Measurements from ENCODE around the gene MAPK10.

The MAPK10 gene

GRCh38 chr4:85979276-85979675, 380.6 kb downstream of the MAPK10 start:
- H3K4me1 ChIP-seq = no peaks in the 10 kb centered on the region
- H3K4me3 ChIP-seq (ENCODE audit: low read depth, low read length) = no peak overlapping the region
- no peaks in the 10 kb centered on the region for H3K27me3 ChIP-seq (ENCODE audit: control insufficient read depth, insufficient read depth, low read length)
- no peaks in the 10 kb centered on the region for H3K9me3 ChIP-seq (ENCODE audit: control insufficient read depth, low read length)
- H3K36me3 ChIP-seq (ENCODE audit: control insufficient read depth, insufficient read depth, low read length) = no peaks in the 10 kb centered on the region
- H2AFZ ChIP-seq = no peak overlapping the region
- no peak overlapping the region for H3K4me2 ChIP-seq (ENCODE audit: low read length)
- H3K79me2 ChIP-seq = no peaks in the 10 kb centered on the region
- no peak for TF ChIP-seq CTCF (IDR thresholded peaks at IDR 0.05)
- no peak overlapping the region for H3K27ac ChIP-seq
- no peak overlapping the region for H3K9ac ChIP-seq

DNA sequence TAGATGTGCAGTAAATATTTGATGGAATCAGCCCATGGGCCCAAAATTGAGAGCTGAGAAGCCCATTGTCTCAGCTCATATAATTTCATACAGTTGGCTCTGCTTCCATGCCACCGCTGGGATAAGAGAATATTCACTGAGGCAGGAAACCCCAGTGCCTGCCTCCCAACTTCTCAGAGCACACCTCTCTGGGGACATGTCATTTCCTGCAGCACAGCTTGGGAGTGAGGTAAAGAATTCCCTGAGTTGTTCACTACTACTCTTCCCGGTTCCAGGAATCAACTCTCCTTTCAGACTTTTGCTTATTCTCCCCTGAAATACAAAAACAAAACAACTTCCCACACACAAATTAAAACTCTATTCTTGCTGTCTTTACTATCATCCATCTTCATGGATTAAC, 389.3 kb downstream of the MAPK10 start:
- no peaks in the 10 kb centered on the region for H3K36me3 ChIP-seq (ENCODE audit: control insufficient read depth, insufficient read depth, low read length)
- no peaks in the 10 kb centered on the region for H3K9me3 ChIP-seq (ENCODE audit: control insufficient read depth, low read length)
- H3K4me2 ChIP-seq (ENCODE audit: low read length) = no peak overlapping the region
- H3K79me2 ChIP-seq = no peaks in the 10 kb centered on the region
- H3K4me3 ChIP-seq (ENCODE audit: low read depth, low read length) = no peak overlapping the region
- no peaks in the 10 kb centered on the region for H3K27me3 ChIP-seq (ENCODE audit: control insufficient read depth, insufficient read depth, low read length)
- H3K27ac ChIP-seq = no peak overlapping the region
- H2AFZ ChIP-seq = no peak overlapping the region
- no peak for TF ChIP-seq CTCF (IDR thresholded peaks at IDR 0.05)
- H3K9ac ChIP-seq = no peak overlapping the region
- no peaks in the 10 kb centered on the region for H3K4me1 ChIP-seq

- H3K36me3 ChIP-seq (ENCODE audit: control insufficient read depth, insufficient read depth, low read length) = no peaks in the 10 kb centered on the region
- peak; percentile 43 for TF ChIP-seq CTCF (IDR thresholded peaks at IDR 0.05)
Measured at GRCh38 chr4:85968945-85969819, 390.7 kb downstream of the MAPK10 start.

GRCh38 chr4:85967872-85968271, 392.0 kb downstream of the MAPK10 start:
- H3K36me3 ChIP-seq (ENCODE audit: control insufficient read depth, insufficient read depth, low read length) = no peaks in the 10 kb centered on the region
- no peak overlapping the region for H3K4me3 ChIP-seq (ENCODE audit: low read depth, low read length)
- no peak overlapping the region for H3K4me2 ChIP-seq (ENCODE audit: low read length)
- TF ChIP-seq CTCF (IDR thresholded peaks at IDR 0.05) = no peak
- H3K4me1 ChIP-seq = no peaks in the 10 kb centered on the region
- H3K27ac ChIP-seq = no peak overlapping the region
- no peaks in the 10 kb centered on the region for H3K9me3 ChIP-seq (ENCODE audit: control insufficient read depth, low read length)
- no peaks in the 10 kb centered on the region for H3K27me3 ChIP-seq (ENCODE audit: control insufficient read depth, insufficient read depth, low read length)
- no peak overlapping the region for H2AFZ ChIP-seq
- no peaks in the 10 kb centered on the region for H3K79me2 ChIP-seq
- no peak overlapping the region for H3K9ac ChIP-seq

More at GRCh38 chr4:85968945-85969819, 390.7 kb downstream of the MAPK10 start:
- Histone ChIP-seq H3K27me3 (ENCODE audit: control insufficient read depth, insufficient read depth, low read length) (no peaks in the 10 kb centered on the region), H2AFZ (no peak overlapping the region), H3K9me3 (ENCODE audit: control insufficient read depth, low read length) (no peaks in the 10 kb centered on the region), H3K4me1 (no peaks in the 10 kb centered on the region), H3K27ac (no peak overlapping the region), H3K4me2 (ENCODE audit: low read length) (no peak overlapping the region), H3K79me2 (no peaks in the 10 kb centered on the region), H3K9ac (no peak overlapping the region), H3K4me3 (ENCODE audit: low read depth, low read length) (no peak overlapping the region)

GRCh38 chr4:85966373-85966772, 393.5 kb downstream of the MAPK10 start:
- H3K79me2 ChIP-seq = no peaks in the 10 kb centered on the region
- TF ChIP-seq CTCF (IDR thresholded peaks at IDR 0.05) = no peak
- H3K4me3 ChIP-seq (ENCODE audit: low read depth, low read length) = no peak overlapping the region
- H3K27ac ChIP-seq = no peak overlapping the region
- H3K9ac ChIP-seq = no peak overlapping the region
- no peaks in the 10 kb centered on the region for H3K4me1 ChIP-seq
- H3K36me3 ChIP-seq (ENCODE audit: control insufficient read depth, insufficient read depth, low read length) = no peaks in the 10 kb centered on the region
- no peaks in the 10 kb centered on the region for H3K27me3 ChIP-seq (ENCODE audit: control insufficient read depth, insufficient read depth, low read length)
- no peaks in the 10 kb centered on the region for H3K9me3 ChIP-seq (ENCODE audit: control insufficient read depth, low read length)
- H2AFZ ChIP-seq = no peak overlapping the region
- H3K4me2 ChIP-seq (ENCODE audit: low read length) = no peak overlapping the region
